Measurements from ENCODE around the gene ACY1.
"Not testable (repeated sequence)": the region's sequence is repeated elsewhere in the genome, so short reads cannot be mapped to it uniquely, and the experiment has no call there.

The ACY1 gene

GRCh38 chr3:51986010-51986947, 2.9 kb downstream of the ACY1 start:
- DNase-seq: no peak

- no peak for DNase-seq
Observed at GRCh38 chr3:51987568-51987967, 4.2 kb downstream of the ACY1 start.

- no peak for DNase-seq
Observed at GRCh38 chr3:51988286-51989146, 5.2 kb downstream of the ACY1 start.

GRCh38 chr3:51990501-51990971, 7.2 kb downstream of the ACY1 start:
- DNase-seq: not testable (repeated sequence)

- DNase-seq: no peak
Observed at GRCh38 chr3:51992017-51992682, 8.8 kb downstream of the ACY1 start.

GRCh38 chr3:51993657-51994056, 10.3 kb downstream of the ACY1 start:
- not testable (repeated sequence) for DNase-seq

- no peak for DNase-seq
Observed at GRCh38 chr3:51994530-51994929, 11.2 kb downstream of the ACY1 start.

GRCh38 chr3:51995346-51996163, 12.2 kb downstream of the ACY1 start, which contains the start of gene RPL29:
Gene RPL29, minus strand, starts transcription at chr3:51995895. Its CDS starts 434 bp downstream, at chr3:51995461.
- peak; percentile 95 to 97 (median 96) for DNase-seq

- DNase-seq: no peak
Observed at GRCh38 chr3:51997172-51997571, 13.8 kb downstream of the ACY1 start.

- DNase-seq: no peak
Observed at GRCh38 chr3:51997935-51998596, 14.7 kb downstream of the ACY1 start.

GRCh38 chr3:51998774-51999173, 15.4 kb downstream of the ACY1 start:
- no peak for DNase-seq

GRCh38 chr3:51999846-52000245, 16.5 kb downstream of the ACY1 start:
- DNase-seq: no peak

GRCh38 chr3:52001443-52001974, 18.2 kb downstream of the ACY1 start:
- DNase-seq: peak; percentile 60 to 77 (median 66)

- DNase-seq: no peak
Observed at GRCh38 chr3:52002748-52003147, 19.4 kb downstream of the ACY1 start.

GRCh38 chr3:52004163-52004787, 20.9 kb downstream of the ACY1 start:
- DNase-seq: peak in 1 of 3 donors; percentile 28

- no peak for DNase-seq
Observed at GRCh38 chr3:52004906-52005395, 21.6 kb downstream of the ACY1 start.

- peak in 1 of 3 donors; percentile 42 for DNase-seq
Observed at GRCh38 chr3:52005571-52005986, 22.2 kb downstream of the ACY1 start.

GRCh38 chr3:52006017-52006819, 22.9 kb downstream of the ACY1 start:
- peak in 2 of 3 donors; percentile 33 to 36 for DNase-seq

- DNase-seq: no peak
Observed at GRCh38 chr3:52006820-52007133, 23.4 kb downstream of the ACY1 start.

- DNase-seq: no peak
Observed at GRCh38 chr3:52007291-52007690, 24.0 kb downstream of the ACY1 start.

Data from suppressor macrophage treated with lipopolysaccharide for 1 hour (primary cell).